Testis (tissue), 2 donors: ENCODE measurements around the gene KIF5C.

Experiments used
- CTCF ChIP-seq, 3 experiments: fragments of 450-650 bp in 2 of 3; fragments of 200-600 bp in 1 of 3; sonication (generic) in 1 of 3; IDR thresholded peaks; one replicate each; pipeline ENCODE4 v1.5.1; 2016 to 2019; ENCODE audit warnings: antibody characterized with exemption in 3 of 3, mild to moderate bottlenecking in 2 of 3, moderate library complexity in 1 of 3
- POLR2A ChIP-seq: fragments of 450-650 bp; IDR thresholded peaks from one replicate; pipeline ENCODE4 v1.6.1; 2017; ENCODE audit warnings: antibody characterized with exemption, mild to moderate bottlenecking, moderate library complexity

DNA sequence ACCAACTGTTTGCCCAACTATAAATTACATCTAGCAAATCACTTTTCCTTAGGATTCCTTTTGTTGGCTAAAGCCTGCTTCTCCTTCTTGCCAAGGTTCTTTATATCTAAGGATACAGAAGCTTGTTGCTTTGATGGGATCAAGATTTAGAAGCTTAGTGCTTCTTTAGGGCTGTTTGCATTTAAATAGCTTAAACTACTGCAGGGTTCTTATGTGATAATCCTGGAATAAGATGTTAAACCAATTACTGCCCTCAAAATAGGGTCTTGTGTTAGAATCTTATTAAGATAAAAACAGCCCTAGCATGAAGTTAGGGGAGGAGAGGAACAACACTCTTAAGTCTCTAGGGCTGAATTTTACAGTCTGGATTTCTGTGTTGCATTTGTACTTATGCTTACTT lies 64.2 kb downstream of the KIF5C start:
- no peak for TF ChIP-seq CTCF (IDR thresholded peaks at IDR 0.05)
- no peak for TF ChIP-seq POLR2A
